IMR-90 (cell line): Measurements from ENCODE around the gene TIMM23B. TPM values are rescaled to one million over a fixed set of nuclear protein-coding genes. Genes with fewer than 3 reads are reported as not detected.
"Not testable (repeated sequence)": the region's sequence is repeated elsewhere in the genome, so short reads cannot be mapped to it uniquely, and the experiment has no call there.

Source experiments
- ATAC-seq: fragments of 200-7000 bp; cut with Tn5 transposase; 2 replicates; pipeline ENCODE4 v1.9.1; 2020; ENCODE audit warnings: low read depth, mild to moderate bottlenecking, moderate library complexity
- Bru-seq: library from RNA; stranded (reverse); fragments of 400-500 nt; gene quantifications from one replicate; lab custom pipeline; 2021; lab: Mats Ljungman, UMichigan
- BruChase-seq, 2 experiments: library from RNA; stranded (reverse); fragments of 400-500 nt; gene quantifications; one replicate each; lab custom pipeline; 2021; lab: Mats Ljungman, UMichigan
- BruUV-seq: library from RNA; stranded (reverse); fragments of 400-500 nt; replicated peaks from 2 replicates; lab custom pipeline; 2021; lab: Mats Ljungman, UMichigan
- CTCF ChIA-PET: fragments of 300-600 bp; formaldehyde crosslinking; extraction: SDS; loops from one replicate; lab custom pipeline; 2021; ENCODE audit warnings: antibody characterized with exemption; lab: Yijun Ruan, JAX
- POLR2A ChIA-PET: fragments of 300-600 bp; sonication (Branson Sonifier 250); formaldehyde crosslinking; loops from one replicate; lab custom pipeline; 2022; ENCODE audit warnings: antibody characterized with exemption; ENCODE audit not compliant: unreplicated experiment; lab: Charles Lee
- DNase-seq: peaks from one replicate; pipeline ENCODE4 v3.0.0; 2013
- H2AFZ ChIP-seq: replicated peaks from 2 replicates; pipeline ENCODE3; 2013; ENCODE audit warnings: low read length, mild to moderate bottlenecking; ENCODE audit not compliant: poor library complexity
- H2AK5ac ChIP-seq: 2 replicates; pipeline ENCODE4 v1.6.1; 2013; ENCODE audit warnings: low read depth, low read length, inconsistent platforms
- H2AK9ac ChIP-seq: replicated peaks from 2 replicates; pipeline ENCODE3; 2013; ENCODE audit warnings: mild to moderate bottlenecking, low read depth, low read length, moderate library complexity; ENCODE audit not compliant: poor library complexity
- H2BK120ac ChIP-seq: 2 replicates; pipeline ENCODE4 v1.6.1; 2013; ENCODE audit warnings: low read depth, low read length, inconsistent platforms
- H2BK15ac ChIP-seq: 3 replicates; pipeline ENCODE4 v1.6.1; 2013; ENCODE audit warnings: low read depth, low read length, inconsistent platforms
- H2BK20ac ChIP-seq: 2 replicates; pipeline ENCODE4 v1.6.1; 2013; ENCODE audit warnings: low read depth, mild to moderate bottlenecking, inconsistent platforms, low read length, moderate library complexity
- H2BK5ac ChIP-seq: 2 replicates; pipeline ENCODE4 v1.6.1; 2013; ENCODE audit warnings: mild to moderate bottlenecking, low read depth, low read length, inconsistent platforms; ENCODE audit not compliant: poor library complexity, severe bottlenecking
- H3K14ac ChIP-seq: replicated peaks from 2 replicates; pipeline ENCODE4 v1.6.1; 2013; ENCODE audit warnings: low read depth, low read length, inconsistent platforms
- H3K18ac ChIP-seq: 2 replicates; pipeline ENCODE4 v1.6.1; 2013; ENCODE audit warnings: low read depth, low read length, control low read depth
- H3K23ac ChIP-seq: 2 replicates; pipeline ENCODE4 v1.6.1; 2013; ENCODE audit warnings: low read depth, low read length, inconsistent platforms
- H3K27ac ChIP-seq: 2 replicates; pipeline ENCODE4 v1.5.1; 2013; ENCODE audit warnings: mild to moderate bottlenecking, control low read depth, low read length; ENCODE audit not compliant: insufficient read depth
- H3K27me3 ChIP-seq: 2 replicates; pipeline ENCODE4 v1.6.1; 2013; ENCODE audit warnings: low read length; ENCODE audit not compliant: control insufficient read depth, insufficient read depth
- H3K36me3 ChIP-seq: 2 replicates; pipeline ENCODE4 v1.6.1; 2013; ENCODE audit warnings: low read length, mixed read lengths; ENCODE audit not compliant: control insufficient read depth, insufficient read depth
- H3K4ac ChIP-seq: 2 replicates; pipeline ENCODE4 v1.6.1; 2013; ENCODE audit warnings: low read depth, low read length, inconsistent platforms
- H3K4me1 ChIP-seq: 2 replicates; pipeline ENCODE4 v1.6.1; 2013; ENCODE audit warnings: low read length, mixed read lengths; ENCODE audit not compliant: control insufficient read depth, insufficient read depth
- H3K4me2 ChIP-seq: 2 replicates; pipeline ENCODE4 v1.6.1; 2013; ENCODE audit warnings: low read depth, mild to moderate bottlenecking, control low read depth, low read length, moderate library complexity
- H3K4me3 ChIP-seq: 2 replicates; pipeline ENCODE4 v1.5.1; 2013; ENCODE audit warnings: low read depth, mild to moderate bottlenecking, control low read depth, low read length, moderate library complexity; ENCODE audit not compliant: insufficient read depth
- H3K56ac ChIP-seq: 2 replicates; pipeline ENCODE4 v1.6.1; 2013; ENCODE audit warnings: low read length, inconsistent platforms; ENCODE audit not compliant: insufficient read depth; ENCODE audit errors: extremely low read depth
- H3K79me1 ChIP-seq, 2 experiments: 2 replicates each; pipeline ENCODE4 v1.6.1; 2013; ENCODE audit warnings: low read length in 2 of 2, inconsistent platforms in 1 of 2, low read depth in 1 of 2
- H3K9ac ChIP-seq: 2 replicates; pipeline ENCODE4 v1.6.1; 2013; ENCODE audit warnings: low read depth, low read length, control low read depth
- H3K9me1 ChIP-seq: 2 replicates; pipeline ENCODE4 v1.6.1; 2013; ENCODE audit warnings: low read length, inconsistent platforms; ENCODE audit not compliant: insufficient read depth
- H3K9me3 ChIP-seq: 2 replicates; pipeline ENCODE4 v1.6.1; 2013; ENCODE audit warnings: low read length; ENCODE audit not compliant: control insufficient read depth, insufficient read depth
- H4K20me1 ChIP-seq: 2 replicates; pipeline ENCODE4 v1.6.1; 2013; ENCODE audit warnings: low read length, inconsistent platforms; ENCODE audit not compliant: insufficient read depth
- H4K5ac ChIP-seq: 2 replicates; pipeline ENCODE4 v1.6.1; 2013; ENCODE audit warnings: mild to moderate bottlenecking, low read depth, low read length, control low read depth
- H4K8ac ChIP-seq, 2 experiments: 2 replicates each; pipeline ENCODE4 v1.6.1; 2013; ENCODE audit warnings: low read depth in 2 of 2, low read length in 2 of 2, control low read depth in 1 of 2, inconsistent platforms in 1 of 2
- H4K91ac ChIP-seq: 2 replicates; pipeline ENCODE4 v1.6.1; 2013; ENCODE audit warnings: low read depth, low read length, inconsistent platforms; ENCODE audit not compliant: insufficient read depth
- MXI1 ChIP-seq: IDR thresholded peaks from 2 replicates; pipeline ENCODE4 v1.6.1; 2012; ENCODE audit warnings: low read depth, mild to moderate bottlenecking, low read length, moderate library complexity, borderline replicate concordance
- POLR2A ChIP-seq: IDR thresholded peaks from 2 replicates; pipeline ENCODE4 v1.6.1; 2012; ENCODE audit warnings: mild to moderate bottlenecking, low read depth, low read length
- WGBS, 2 experiments: methylation state at CpG; one replicate each; pipeline versions ENCODE4 v1.1.5 to v1.1.7; 2013; ENCODE audit warnings: missing lambda C conversion rate in 2 of 2; ENCODE audit not compliant: insufficient read length in 1 of 2; ENCODE audit errors: extremely low coverage in 2 of 2; 5-methylcytosine and 5-hydroxymethylcytosine counted together
- dilution Hi-C: fragments of 300-500 bp; cut with HindIII; formaldehyde crosslinking; loops from one replicate; pipeline ENCODE4 v1.14.3; 2018; ENCODE audit warnings: low sequenced_read_pairs; ENCODE audit not compliant: unreplicated experiment
- in situ Hi-C: fragments of 300-500 bp; cut with MboI; formaldehyde crosslinking; loops from 3 replicates; pipeline ENCODE4 v1.14.3; 2019; ENCODE audit warnings: low sequenced_read_pairs, inconsistent platforms, mixed read lengths
- intact Hi-C: fragments of 100-400 bp; cut with micrococcal nuclease; formaldehyde crosslinking; loops from 2 replicates; pipeline ENCODE4 v1.10.0; 2022
- long read RNA-seq: library from polyadenylated mRNA; unstranded; transcript quantifications from one replicate; pipeline ENCODE4 v2.0.0, GENCODE V29; 2021; ENCODE audit not compliant: unreplicated experiment
- polyA plus RNA-seq, 3 experiments: library from polyadenylated mRNA; depleted of rRNA; stranded (reverse); fragments of >200 nt; gene quantifications; 2 replicates each; pipeline ENCODE4 v1.2.3, GENCODE V29; 2012; ENCODE audit warnings: low replicate concordance in 1 of 3
- total RNA-seq: library from RNA; depleted of rRNA; stranded (reverse); fragments of >200 nt; gene quantifications from 2 replicates; pipeline ENCODE4 v1.2.3, GENCODE V29; 2012; rRNA removed

TIMM23B gene, protein sequence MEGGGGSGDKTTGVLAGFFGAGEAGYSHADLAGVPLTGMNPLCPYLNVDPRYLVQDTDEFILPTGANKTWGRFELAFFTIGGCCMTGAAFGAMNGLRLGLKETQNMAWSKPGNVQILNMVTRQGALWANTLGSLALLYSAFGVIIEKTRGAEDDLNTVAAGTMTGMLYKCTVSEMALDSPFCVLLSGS
- total RNA-seq (13.8 and 19.2 TPM in 2 replicates), polyA plus RNA-seq (2012; rRNA removed) (12.9 and 14.2 TPM in 2 replicates), Bru-seq, nascent RNA (percentile 93 among the genes with signal in this experiment), BruChase-seq, experiment 1, labeled RNA remaining after a 6-hour chase (percentile 94 among the genes with signal in this experiment), BruChase-seq, experiment 2, labeled RNA remaining after a 2-hour chase (percentile 93 among the genes with signal in this experiment)
- 6.4 and 9.3 TPM in 2 replicates for polyA plus RNA-seq (2012; cell fraction: cytosol; rRNA removed)
- polyA plus RNA-seq (2012; cell fraction: nucleus; rRNA removed; ENCODE audit: low replicate concordance): 21.6 and 35.9 TPM in 2 replicates
- long read RNA-seq, transcript TIMM23B-201 (7 exons, 1,142 nt): major isoform, 7 of 11 reads
- long read RNA-seq, partial matches to known transcripts: 1 of 11 reads
- long read RNA-seq, other reads (novel, unspliced or antisense): 2 of 11 reads

DNA sequence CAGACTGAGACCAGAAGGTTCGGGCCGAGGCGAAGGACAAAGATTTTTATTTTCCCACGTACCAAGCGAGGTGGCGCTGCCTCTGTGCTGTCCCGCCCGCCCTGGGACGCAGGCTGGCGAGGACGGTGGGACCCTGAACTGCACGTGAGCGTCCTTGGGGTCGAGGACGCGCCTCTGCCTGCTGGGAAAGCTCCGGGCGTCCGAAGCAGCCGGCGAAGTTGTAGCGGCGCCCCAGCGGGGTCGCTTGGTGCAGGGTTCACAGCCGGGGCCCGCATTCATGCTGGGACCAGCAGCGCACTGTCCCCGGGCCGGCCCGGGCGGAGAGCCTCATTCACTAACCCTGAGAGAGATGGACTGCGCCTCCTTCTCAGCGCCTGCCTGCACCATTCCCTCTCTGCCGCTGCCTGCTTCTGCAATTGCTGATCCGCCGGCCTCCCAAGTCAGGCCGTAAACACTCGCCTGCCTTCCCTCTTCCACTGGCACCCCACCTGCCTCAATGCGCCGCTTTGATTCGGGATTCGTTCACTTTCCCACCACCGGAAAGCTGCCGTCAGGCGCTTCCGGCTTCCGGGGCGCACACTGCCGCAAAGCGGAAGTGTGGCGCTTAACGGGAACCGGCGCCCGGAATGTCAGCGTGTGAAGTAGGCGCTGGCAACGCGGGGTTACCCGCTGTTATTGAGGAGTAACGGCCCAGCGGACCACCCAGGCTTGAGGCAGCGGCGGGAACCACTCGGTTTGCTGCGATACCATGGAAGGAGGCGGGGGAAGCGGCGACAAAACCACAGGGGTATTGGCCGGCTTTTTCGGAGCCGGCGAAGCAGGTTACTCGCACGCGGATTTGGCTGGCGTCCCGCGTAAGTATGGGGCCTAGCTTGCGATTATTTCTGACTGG is at the start of gene TIMM23B, which contains the start of gene PARG:
Gene TIMM23B (plus strand): TSS at position 607 of the 892 bp plus-strand sequence. CDS start 142 bp downstream, at position 749.
Gene PARG (minus strand): TSS at position 581 of the 892 bp plus-strand sequence. CDS start 302 bp downstream, at position 279.
- H3K27ac ChIP-seq: peak within 1 kb of the TSS; percentile 86
- H2BK15ac ChIP-seq, H2BK120ac ChIP-seq, dilution Hi-C loops, in situ Hi-C loops, H3K4me1 ChIP-seq, H3K27me3 ChIP-seq, H3K9me3 ChIP-seq, BruUV-seq, H3K9me1 ChIP-seq, H2BK20ac ChIP-seq, H4K20me1 ChIP-seq, H3K79me1 ChIP-seq, POLR2A ChIA-PET, H3K36me3 ChIP-seq, H4K91ac ChIP-seq, H3K18ac ChIP-seq, CTCF ChIA-PET: not testable (repeated sequence)
- peak; percentile 79 for DNase-seq
- H3K23ac ChIP-seq: peak within 1 kb of the TSS; percentile 56; the same call in 1 of the 2 replicates
- H4K8ac ChIP-seq: peak within 1 kb of the TSS; percentile 74 to 94
- H3K4me2 ChIP-seq: peak within 1 kb of the TSS; percentile 95
- 0 out of 2 replicates have a peak within 1 kb of the TSS, but pooled peaks have one; percentile 50 for H2AK5ac ChIP-seq
- H3K9ac ChIP-seq: peak within 1 kb of the TSS; percentile 90
- H3K14ac ChIP-seq: peak within 1 kb of the TSS; percentile 83
- ATAC-seq: peak; percentile 92
- intact Hi-C loops: loop anchor here (10.0 kb wide), 1 partner anchor 347 kb away; no protein-coding TSS in a partner anchor
- peak within 1 kb of the TSS; percentile 76 for H2BK5ac ChIP-seq
- H3K4me3 ChIP-seq: peak within 1 kb of the TSS; percentile 94
- peak within 1 kb of the TSS; percentile 84 for H2AFZ ChIP-seq
- peak within 1 kb of the TSS; percentile 81 for H3K4ac ChIP-seq
- TF ChIP-seq MXI1 (peak; percentile 70; the same call in 1 of the 2 replicates), POLR2A (peak; percentile 47; the same call in 1 of the 2 replicates)
- H2AK9ac ChIP-seq: peak within 1 kb of the TSS; percentile 15
- peak within 1 kb of the TSS; percentile 66; the same call in 1 of the 2 replicates for H3K56ac ChIP-seq
- 0% methylated on average over 14 of the region's 81 CpGs; no CpG with 5 or more reads in 1 of the 2 experiments for WGBS, 2 experiments
- H4K5ac ChIP-seq: peak within 1 kb of the TSS; percentile 89

DNA sequence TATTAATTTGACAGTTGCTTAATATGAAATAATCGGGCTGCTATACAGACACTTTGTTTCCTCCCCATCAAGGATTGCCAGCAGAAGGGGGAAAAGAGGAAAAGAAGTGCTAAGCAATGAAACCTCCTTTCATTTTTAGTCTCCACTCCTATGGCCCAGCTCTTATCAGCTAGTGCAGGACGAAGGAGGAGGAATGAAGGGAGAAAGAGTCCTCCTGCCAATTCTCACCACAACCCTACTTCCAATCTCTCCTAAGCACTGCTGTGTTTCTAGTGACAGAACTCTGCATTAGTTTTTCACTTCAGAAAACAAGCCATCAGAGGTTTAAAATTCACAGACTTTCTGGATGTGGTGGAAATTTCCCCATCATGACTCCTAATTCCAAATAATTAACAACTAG is 41.9 kb upstream of the TIMM23B start:
- in situ Hi-C loops, H4K20me1 ChIP-seq, H2BK5ac ChIP-seq, H3K14ac ChIP-seq, BruUV-seq, H3K79me1 ChIP-seq, H3K4me3 ChIP-seq, H2AK9ac ChIP-seq, H3K23ac ChIP-seq, H3K9me3 ChIP-seq, H3K4me2 ChIP-seq, H2BK15ac ChIP-seq, H3K18ac ChIP-seq, POLR2A ChIA-PET, H2BK20ac ChIP-seq, H3K9ac ChIP-seq, DNase-seq, H3K4me1 ChIP-seq, H2BK120ac ChIP-seq, H3K36me3 ChIP-seq, H4K8ac ChIP-seq, H2AFZ ChIP-seq, H3K27ac ChIP-seq, H3K56ac ChIP-seq, H3K27me3 ChIP-seq, CTCF ChIA-PET, H3K4ac ChIP-seq, H4K91ac ChIP-seq, H3K9me1 ChIP-seq, dilution Hi-C loops, H4K5ac ChIP-seq, intact Hi-C loops, H2AK5ac ChIP-seq: not testable (repeated sequence)
- peak; percentile 54; the same call in 1 of the 2 replicates for ATAC-seq
- no CpG with 5 or more reads among the region's 2 CpGs for WGBS, 2 experiments
